H1 (cell line): ENCODE measurements around the gene COL6A3. TPM values are rescaled to one million over a fixed set of nuclear protein-coding genes. Genes with fewer than 3 reads are reported as not detected.

Source experiments
- BRCA1 ChIP-seq: IDR thresholded peaks from 2 replicates; pipeline ENCODE4 v1.6.1; 2012; ENCODE audit warnings: low read depth, low read length, improper control_type of control experiment
- CREB1 ChIP-seq: IDR thresholded peaks from 2 replicates; pipeline ENCODE4 v1.6.1; 2012; ENCODE audit warnings: inconsistent platforms
- SP4 ChIP-seq: IDR thresholded peaks from 2 replicates; pipeline ENCODE4 v1.6.1; 2012; ENCODE audit warnings: low read length, inconsistent platforms
- YY1 ChIP-seq: IDR thresholded peaks from 2 replicates; pipeline ENCODE4 v1.6.1; 2011; ENCODE audit warnings: low read depth, mild to moderate bottlenecking, low read length
- polyA plus RNA-seq, 7 experiments: library from polyadenylated mRNA; depleted of rRNA in 3 of 7; stranded (reverse) in 5 of 7; unstranded in 2 of 7; fragments of >200 nt in 5 of 7; fragments of 200-250 nt in 2 of 7; gene quantifications; 1 replicate in 5 of 7; 2 replicates in 1 of 7; 4 replicates in 1 of 7; pipeline versions ENCODE4 v1.2.1 to v1.2.3, GENCODE V29; 2011 to 2013; ENCODE audit warnings: missing spikeins in 2 of 7, mixed read lengths in 2 of 7
- total RNA-seq: library from RNA; stranded (reverse); fragmentation: NEBNext Ultra II Directional; extraction: Animal tissue kit (Norgen Biotek cat#: 25700); gene quantifications from 2 replicates; pipeline ENCODE4 v1.2.1, GENCODE V29; 2021

COL6A3 gene
- total and polyA plus RNA-seq, 2 of the 8 experiments (the other 6 are each of a cell fraction or from before 2014, with no cell fraction given), result 1.2 to 3.4 TPM

- no peak for TF ChIP-seq BRCA1
- no peak for TF ChIP-seq SP4
- TF ChIP-seq CREB1, result no peak
- no peak for TF ChIP-seq YY1
Measured at GRCh38 chr2:237390235-237390634, 23.7 kb downstream of the COL6A3 start (continued).
